ENCODE data around the gene SMAD3.
"Not testable (repeated sequence)": the region's sequence is repeated elsewhere in the genome, so short reads cannot be mapped to it uniquely, and the experiment has no call there.

The SMAD3 gene

DNA sequence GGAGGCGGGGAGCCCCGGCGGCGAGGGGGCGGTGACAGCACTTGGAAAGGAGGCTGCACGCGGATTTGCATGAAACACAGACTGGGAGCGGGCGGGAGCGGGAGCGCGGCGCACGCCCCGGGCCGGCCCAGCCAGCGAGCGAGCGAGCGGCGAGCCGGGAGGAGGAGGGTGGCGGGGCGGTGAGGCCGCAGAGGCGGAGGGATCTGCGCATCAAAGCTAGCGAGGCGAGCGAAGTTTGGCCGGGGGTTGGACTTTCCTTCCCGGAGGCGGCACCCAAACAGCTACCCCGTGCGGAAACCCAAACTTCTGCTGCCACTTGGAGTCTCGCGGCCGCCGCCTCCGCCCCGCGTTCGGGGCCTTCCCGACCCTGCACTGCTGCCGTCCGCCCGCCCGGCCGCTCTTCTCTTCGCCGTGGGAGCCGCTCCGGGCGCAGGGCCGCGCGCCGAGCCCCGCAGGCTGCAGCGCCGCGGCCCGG is at the start of gene SMAD3:
TSS of gene SMAD3 (plus strand) at position 72 of the 475 bp plus-strand sequence. CDS start 553 bp downstream, outside the sequence.
- peak; percentile 85 for DNase-seq

DNA sequence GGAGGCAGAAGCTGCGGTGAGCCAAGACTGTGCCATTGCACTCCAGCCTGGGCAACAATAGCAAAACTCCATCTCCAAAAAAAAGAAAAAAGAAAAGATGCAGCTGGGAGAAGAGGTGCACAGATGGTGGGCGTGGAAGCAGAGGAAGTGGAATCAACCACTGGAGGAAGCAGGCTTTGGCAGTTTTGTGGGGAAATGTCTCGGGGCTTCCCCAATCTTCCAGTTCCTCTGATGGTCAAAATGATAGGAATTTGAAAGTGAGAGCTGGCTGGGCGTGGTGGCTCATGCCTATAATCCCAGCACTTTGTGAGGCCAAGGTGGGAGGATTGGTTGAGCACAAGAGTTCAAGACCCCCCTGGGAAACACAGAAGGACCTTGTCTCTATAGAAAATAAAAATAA is 48.1 kb upstream of the SMAD3 start:
- DNase-seq, result no peak

DNA sequence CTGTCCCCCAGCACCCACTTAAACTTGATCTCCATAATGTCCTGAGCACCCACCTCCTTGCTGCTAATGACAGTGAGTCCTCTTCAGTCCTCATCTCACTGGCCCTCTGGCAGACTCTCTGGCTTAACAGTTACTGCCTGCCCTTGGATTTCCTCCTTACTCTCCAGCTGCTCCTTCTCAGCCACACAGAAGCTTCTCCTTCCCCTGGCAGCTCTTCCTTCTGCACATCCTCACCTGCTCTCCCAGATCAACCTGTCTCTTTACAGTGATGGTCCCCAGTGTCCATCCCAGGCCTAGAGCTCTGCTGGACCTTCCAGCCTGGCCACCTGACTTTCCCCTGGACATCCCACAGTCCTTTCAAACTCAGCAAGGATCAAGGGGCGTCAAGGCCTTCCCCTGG is 47.4 kb upstream of the SMAD3 start:
- DNase-seq, result no peak

DNA sequence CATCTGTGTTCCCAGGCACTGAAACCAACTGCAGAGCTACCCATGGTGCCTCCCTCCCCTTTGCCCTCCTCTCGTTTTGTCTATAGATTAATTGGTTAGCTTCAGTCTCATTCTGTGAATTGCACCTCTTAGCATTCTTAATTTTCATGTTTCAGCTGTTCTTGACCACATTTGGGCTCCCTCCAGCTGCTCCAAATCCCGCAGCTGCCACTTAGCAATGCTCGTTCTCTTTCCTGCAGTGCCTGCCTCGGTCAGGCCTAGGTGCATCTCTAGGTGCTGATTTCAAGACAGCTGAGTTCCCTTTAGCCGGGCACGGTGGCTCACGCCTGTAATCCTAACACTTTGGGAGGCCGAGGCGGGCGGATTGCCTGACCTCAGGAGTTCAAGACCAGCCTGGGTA is 47.0 kb upstream of the SMAD3 start:
- DNase-seq, result no peak

DNA sequence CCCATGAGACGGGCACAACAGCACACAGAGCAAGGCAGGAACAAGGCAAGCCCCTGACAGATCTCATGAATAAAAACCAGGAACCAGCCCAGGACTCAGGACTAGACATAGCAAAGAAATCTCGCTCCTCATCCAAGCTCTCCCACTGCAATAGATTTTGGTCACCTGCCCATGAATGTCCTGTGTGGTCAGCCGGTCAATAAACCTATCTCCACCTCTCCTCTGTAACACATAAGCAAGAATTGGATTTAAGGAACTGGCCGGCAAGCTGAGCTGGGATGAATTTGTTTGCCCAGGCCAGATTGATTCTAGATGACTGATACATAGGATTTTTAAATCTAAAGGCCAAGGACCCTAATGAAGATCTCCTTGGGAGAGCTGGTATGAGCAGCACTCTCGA is 46.3 kb upstream of the SMAD3 start:
- no peak for DNase-seq

DNA sequence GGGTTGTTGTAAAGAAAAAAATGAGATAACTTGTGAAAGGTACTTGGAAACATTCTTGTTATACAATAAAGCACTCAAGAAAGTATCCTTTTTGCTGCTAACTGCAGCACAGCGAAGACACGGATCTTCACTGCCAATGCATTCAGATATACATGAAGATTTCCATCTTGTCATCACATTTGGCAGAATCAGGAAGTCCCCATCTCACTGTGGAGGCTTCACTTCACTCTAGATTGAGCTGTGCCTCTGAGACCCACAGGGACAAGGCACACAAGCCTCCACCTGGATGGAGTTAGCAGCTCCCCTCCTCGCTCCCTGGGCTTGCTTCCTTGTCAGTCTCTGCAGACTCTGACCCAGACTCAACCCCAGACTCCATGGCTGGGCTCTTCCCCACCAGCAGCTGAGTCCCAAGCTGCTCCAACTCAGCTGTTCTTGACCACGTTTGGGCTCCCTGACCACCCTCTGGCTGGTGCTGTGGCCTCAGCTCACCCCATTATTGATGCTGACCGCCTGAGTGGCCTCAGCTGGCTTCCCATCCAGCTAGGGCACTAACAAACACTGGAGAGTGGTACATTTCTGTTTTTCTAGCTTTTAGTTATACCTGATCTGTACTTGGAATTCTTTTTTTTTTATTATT is 45.4 kb upstream of the SMAD3 start:
- DNase-seq, result no peak

DNA sequence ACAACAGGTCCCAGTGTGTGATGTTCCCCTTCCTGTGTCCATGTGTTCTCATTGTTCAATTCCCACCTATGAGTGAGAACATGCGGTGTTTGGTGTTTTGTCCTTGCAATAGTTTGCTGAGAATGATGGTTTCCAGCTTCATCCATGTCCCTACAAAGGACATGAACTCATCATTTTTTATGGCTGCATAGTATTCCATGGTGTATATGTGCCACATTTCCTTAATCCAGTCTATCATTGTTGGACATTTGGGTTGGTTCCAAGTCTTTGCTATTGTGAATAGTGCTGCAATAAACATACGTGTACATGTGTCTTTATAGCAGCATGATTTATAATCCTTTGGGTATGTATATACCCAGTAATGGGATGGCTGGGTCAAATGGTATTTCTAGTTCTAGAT is 44.7 kb upstream of the SMAD3 start:
- not testable (repeated sequence) for DNase-seq

DNA sequence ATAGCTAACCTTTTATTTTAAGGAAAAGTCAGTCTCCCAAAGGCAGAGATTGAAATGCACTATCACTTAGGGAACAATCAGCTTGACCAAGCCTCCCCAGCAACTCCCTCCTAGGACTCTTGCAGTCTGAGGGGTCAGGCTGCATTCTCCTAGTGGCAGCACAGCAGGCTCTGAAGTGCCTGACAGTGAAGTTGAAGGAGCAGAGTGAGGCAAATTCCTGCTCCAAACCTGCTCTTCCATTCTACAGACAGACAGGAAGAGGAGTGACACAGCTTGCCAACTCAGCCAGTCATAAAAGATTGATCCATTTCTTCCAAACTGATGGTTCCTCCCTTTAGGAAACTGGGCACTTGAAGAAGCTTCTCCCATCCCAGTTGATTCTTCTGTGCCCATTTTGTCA is 43.9 kb upstream of the SMAD3 start:
- no peak for DNase-seq

DNA sequence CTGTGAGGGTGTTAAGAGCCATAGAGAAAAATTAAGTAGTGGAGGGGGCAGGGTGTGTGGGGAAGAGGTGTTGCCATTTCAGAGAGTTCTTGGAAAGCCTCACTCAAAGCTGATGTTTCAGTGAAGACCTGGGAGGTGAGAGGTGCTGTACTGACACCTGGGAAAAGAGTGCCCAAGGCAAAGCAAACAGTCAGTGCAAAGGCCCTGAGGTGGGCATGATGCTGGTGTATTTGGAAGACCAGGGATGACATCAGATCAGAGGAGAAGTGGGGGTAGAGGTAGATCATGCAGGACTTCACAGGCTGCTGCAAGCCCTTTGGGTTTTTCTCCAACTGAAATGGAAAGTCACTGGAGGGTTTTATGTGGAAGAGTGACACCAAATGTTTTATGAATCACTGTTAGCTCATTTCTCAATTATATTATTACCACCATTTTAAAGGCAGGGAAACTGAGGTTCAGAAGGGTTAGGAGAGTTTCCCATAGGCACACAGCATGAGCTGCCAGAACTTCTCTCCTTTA is 42.8 kb upstream of the SMAD3 start:
- DNase-seq, result no peak

DNA sequence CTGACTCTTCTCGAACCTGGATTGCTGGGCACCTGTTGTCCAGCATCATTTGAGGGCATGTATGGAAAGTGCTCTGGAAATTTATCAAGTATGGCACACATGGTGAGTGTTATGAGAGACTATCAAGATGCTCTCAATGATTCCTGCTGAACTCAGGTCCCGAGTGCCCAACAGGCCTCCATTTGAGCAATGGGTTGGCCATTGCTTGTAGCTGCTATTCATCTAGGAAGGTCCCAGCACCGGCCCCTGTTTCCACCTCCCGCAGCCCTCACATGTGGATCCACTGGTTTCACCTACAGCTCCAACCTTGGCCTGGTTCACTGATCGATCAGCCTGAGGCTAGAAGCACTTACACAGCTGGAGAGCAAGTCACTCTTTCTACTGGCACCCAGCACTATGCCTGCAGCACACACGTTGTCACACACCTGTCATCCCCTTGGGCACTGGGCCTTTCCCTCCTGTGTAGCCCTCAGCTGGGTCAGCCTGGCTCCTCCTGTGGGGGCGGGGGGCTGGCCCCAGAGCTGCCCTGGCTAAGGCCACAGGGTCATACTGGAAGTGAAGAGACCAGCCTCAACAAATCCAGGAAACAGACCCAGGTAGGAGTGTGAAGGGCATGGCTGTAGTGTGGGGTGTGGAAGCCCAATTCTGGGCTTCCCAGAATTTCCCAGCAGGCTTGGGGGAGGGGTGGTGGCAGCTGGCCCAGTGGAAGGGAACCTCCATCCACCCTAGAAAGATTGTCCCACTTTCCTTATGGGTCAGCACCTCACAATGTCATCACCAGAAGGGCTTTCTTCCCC is 41.7 kb upstream of the SMAD3 start:
- DNase-seq, result no peak

DNA sequence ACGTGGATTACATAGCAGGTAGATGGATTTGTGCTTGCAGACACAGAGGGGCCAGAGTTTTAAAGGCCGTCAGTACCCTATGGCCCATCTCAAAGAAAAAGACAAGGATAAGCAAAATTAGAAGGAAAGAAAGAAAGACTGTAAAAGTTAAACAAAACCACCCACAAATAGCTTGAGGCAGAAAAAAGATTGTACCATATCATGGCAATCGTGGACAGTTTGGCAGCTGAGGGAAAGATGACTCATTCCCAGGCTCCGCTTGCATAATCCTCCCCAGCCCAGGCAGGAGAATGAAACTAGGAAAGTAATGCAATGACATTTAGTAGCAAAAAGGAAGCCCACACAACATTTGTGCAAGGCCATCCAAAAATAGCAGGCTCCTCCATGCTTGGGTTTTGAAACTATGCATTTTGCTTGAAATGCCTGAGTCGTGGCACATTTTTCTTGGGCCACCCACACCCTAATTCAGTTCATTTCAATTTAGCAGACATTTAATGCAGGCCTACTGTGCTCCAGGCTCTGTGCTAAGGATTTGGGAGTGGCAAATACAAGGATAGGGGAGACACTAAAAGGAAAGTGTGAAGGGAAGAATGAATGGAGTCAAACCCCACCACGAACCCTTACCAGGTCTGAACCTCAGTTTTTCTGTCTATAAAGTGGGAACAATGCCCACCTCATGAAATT is 40.9 kb upstream of the SMAD3 start:
- DNase-seq, result peak; percentile 69

DNA sequence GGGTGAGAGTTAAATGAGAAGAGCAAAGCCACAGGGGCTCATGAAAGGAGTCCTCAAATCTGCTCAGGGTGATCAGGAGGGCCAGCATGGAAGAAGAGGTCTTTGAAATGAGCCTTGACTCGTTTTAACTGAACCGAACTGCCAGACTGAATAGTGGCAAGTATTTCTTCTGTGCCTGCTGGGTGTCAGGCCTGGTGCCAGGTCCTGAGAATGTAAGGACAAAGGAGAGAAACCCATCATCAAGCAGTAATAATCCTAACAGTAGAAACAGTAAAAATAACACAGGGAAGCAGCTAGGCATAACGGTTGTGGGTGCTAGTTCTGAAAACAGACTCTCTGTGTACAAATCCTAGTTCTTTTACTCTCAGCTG is 40.4 kb upstream of the SMAD3 start:
- DNase-seq, result no peak

DNA sequence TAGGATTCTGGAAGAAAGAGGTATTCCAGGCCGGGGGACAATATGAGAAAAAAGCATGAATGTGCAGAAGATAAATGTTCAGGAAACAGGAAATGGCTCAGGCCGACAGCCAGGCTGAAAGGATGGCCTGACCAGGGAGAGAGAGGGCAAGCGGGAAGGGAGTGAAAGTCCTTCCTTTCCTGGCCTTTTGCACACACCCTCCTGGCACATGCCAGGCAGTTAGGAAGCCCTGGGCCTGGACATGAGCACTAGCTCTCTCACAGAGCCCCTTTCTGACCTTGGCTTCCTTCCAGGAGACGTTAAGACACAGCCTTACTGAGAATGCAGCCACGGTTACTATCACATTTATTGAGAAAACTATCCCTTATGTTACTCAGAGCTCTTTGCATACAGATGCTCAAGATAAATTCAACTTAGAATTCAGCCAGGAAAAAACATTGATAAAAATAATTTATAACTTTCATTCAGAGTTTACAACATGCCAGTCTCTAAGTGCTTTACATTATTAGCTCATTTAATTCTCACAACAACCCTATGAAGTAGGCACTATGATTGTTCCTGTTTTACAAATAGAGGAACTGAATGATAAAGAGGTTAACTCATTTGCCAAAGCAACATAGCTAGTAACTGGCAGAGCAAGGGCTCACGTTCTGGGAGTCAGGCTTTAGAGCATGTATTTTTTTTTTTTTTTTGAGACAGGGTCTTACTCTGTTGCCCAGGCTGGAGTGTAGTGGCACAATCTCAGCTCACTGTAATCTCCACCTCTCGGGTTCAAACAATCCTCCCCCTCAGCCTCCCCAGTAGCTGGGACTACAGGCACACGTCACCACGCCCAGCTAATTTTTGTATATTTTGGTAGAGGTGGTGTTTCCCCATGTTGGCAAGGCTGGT is 39.4 kb upstream of the SMAD3 start:
- DNase-seq, result no peak

DNA sequence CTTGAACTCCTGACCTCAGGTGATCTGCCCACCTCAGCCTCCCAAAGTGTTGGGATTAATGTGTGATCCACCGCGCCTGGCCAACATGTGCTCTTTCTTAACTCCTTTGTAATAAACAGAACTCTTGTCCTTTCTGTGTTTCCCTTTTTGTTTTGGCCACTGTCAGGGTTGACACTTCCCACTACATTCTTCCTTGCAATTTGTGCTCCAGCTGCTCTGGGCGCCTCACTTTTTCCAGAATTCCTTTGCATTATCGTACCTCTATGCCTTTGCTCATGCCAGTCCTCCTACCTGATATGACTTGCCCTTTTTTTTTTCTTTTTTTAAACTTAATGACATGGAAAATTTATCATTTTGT is 38.8 kb upstream of the SMAD3 start:
- DNase-seq, result no peak

DNA sequence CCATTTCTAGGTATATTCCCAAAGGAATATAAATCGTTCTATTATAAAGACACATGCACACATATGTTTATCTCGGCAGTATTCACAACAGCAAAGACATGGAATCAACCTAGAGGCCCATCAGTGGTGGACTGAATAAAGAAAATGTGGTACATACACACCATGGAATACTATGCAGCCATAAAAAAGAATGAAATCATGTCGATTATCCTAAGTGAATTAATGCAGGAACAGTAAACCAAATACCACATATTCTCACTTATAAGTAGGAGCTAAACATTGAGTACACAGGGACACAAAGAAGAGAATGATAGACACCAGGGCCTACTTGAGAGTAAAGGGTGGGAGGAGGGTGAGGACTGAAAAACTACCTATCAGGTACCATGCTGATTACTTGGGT is 37.0 kb upstream of the SMAD3 start:
- not testable (repeated sequence) for DNase-seq

DNA sequence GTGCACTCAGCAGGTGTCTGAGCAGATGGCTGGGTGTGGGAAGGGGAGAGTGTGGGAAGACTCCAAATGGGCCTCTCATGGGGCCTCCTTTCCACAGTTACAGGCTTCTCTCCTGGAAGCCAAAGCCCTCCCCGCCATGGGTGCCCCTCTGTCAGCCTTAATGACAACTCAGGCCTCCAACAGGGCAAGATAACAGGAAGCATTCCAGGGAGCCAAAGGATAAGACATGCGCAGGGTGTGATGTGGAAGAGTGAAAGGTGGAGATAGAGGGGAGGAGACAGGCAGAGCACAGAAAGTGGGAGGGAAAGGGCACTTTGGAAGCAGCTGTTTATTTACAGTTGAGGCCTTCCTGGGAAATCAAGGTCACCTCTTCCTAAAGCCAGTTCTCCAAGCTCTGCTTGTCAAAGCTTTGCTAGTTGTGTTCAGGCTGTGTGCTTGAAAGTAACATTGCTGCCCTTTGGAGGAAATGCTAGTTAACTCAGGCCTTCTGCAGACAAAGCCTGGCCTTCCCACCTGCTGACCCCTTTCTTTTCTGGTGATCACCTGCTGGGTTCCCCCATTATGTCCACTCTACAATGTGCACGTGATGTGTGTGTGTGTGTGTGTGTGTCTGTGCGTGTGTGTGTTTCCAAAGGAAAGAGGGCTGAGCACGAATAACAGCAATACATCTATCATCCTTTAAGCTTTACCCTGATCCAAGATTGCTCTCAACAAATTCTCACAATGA is 35.2 kb upstream of the SMAD3 start:
- DNase-seq, result no peak

DNA sequence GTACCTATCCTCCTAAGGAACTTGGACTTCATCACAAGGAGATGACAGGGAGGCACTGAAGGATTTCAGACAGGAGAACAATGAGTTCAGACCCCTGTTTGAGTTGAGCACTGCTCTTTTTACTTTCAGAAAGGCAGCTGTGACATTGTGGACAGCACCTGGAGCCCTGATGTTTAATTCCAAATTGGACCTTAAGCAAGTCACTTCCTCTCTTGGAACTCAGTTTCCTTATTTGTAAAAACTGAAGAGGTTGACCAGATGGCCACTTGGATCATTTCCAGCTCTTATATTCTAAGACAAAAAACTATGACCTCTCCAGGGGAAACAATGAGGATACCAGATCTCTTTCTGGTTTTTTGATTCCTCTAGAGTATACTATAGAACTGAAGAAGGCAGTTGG is 34.1 kb upstream of the SMAD3 start:
- DNase-seq, result no peak

DNA sequence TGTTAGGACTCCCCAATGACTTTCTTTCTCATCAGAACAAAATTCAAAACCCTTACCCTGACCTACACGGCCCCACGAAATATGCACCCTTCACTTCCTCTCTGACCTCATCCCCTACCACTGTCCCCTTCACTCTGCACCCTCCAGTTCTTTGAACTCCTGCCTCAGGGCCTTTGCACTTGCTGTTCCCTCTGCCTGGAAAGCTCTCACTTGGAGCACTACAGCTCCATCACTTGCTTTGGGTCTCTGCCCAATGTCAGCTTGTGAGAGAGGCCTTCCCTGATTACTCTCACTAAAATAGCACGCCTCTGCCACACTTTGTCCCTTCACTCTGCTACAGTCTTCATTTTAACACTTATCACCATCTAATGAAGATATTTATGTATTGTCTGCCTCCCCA is 32.8 kb upstream of the SMAD3 start:
- no peak for DNase-seq

DNA sequence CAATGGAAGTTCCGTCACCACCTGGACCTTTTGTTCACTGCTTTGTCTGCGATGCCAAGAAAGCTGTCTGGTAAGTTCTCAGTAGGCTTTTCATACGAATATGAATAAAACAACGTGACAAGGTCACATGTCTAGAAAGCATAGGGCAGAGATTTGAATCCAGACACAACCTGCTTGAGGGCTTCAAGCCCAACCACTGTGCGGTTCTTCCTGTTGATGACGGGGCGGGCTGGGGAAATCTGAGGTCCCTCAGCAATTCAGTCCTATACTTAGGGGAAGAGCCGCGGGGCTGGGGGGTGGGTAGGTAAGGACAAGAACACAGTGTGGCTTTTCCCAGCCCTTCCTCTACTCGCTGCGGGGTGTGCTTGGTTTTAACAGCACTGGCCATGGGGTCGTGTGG is 32.4 kb upstream of the SMAD3 start:
- peak; percentile 46 for DNase-seq

DNA sequence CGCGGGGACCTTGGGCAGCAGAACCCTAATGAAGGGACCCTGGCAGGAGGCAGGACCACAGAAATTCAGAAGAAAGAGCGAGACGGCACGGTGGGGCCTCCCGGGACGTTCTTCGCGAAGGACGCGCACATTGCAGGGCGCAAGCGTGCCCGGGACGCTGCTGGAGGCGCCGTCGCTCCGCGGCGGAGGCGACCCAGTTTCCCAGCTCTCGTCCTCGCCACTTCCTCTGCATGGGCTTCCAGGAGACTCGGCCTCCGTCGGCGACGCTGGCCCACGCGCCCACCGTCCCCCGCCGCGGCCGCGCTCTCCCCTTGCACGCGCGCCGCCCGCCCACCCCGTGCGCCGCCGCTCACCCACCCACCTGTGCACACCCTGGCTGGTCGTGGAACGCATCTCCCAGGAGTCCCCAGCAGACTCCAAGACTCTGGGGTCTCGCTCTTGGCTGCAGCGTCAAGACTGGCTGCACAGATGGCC is 31.8 kb upstream of the SMAD3 start:
- peak; percentile 50 for DNase-seq

DNA sequence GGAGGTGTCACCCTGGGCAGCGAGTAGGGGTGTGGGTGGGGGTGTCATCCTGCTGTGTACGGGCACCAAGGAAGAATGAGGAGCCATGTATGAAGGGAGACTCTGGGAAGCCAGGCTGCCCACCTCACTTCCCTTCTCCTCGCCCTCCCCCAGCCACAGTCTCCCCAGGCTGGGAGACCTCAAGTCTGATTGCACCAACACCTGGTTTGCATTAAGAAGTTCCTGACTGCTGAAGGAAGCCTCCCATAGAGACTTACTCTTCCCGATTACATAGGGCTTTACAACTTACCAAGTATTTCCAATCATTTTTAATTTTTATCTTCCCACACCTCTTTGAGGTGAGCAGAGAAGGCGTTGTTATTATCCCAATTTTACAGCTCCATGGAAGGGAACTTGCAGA is 29.5 kb upstream of the SMAD3 start:
- no peak for DNase-seq
